IMR-90 (cell line): ENCODE results near the gene CATSPERB. TPM values are rescaled to one million over a fixed set of nuclear protein-coding genes. Genes with fewer than 3 reads are reported as not detected.

Source experiments
- ATAC-seq: fragments of 200-7000 bp; cut with Tn5 transposase; 2 replicates; pipeline ENCODE4 v1.9.1; 2020; ENCODE audit warnings: low read depth, mild to moderate bottlenecking, moderate library complexity
- BruUV-seq: library from RNA; stranded (reverse); fragments of 400-500 nt; replicated peaks from 2 replicates; lab custom pipeline; 2021; lab: Mats Ljungman, UMichigan
- CTCF ChIA-PET: fragments of 300-600 bp; formaldehyde crosslinking; extraction: SDS; loops from one replicate; lab custom pipeline; 2021; ENCODE audit warnings: antibody characterized with exemption; lab: Yijun Ruan, JAX
- POLR2A ChIA-PET: fragments of 300-600 bp; sonication (Branson Sonifier 250); formaldehyde crosslinking; loops from one replicate; lab custom pipeline; 2022; ENCODE audit warnings: antibody characterized with exemption; ENCODE audit not compliant: unreplicated experiment; lab: Charles Lee
- DNase-seq: peaks from one replicate; pipeline ENCODE4 v3.0.0; 2013
- H2AFZ ChIP-seq: replicated peaks from 2 replicates; pipeline ENCODE3; 2013; ENCODE audit warnings: low read length, mild to moderate bottlenecking; ENCODE audit not compliant: poor library complexity
- H2AK5ac ChIP-seq: 2 replicates; pipeline ENCODE4 v1.6.1; 2013; ENCODE audit warnings: low read depth, low read length, inconsistent platforms
- H2AK9ac ChIP-seq: replicated peaks from 2 replicates; pipeline ENCODE3; 2013; ENCODE audit warnings: mild to moderate bottlenecking, low read depth, low read length, moderate library complexity; ENCODE audit not compliant: poor library complexity
- H2BK120ac ChIP-seq: 2 replicates; pipeline ENCODE4 v1.6.1; 2013; ENCODE audit warnings: low read depth, low read length, inconsistent platforms
- H2BK15ac ChIP-seq: 3 replicates; pipeline ENCODE4 v1.6.1; 2013; ENCODE audit warnings: low read depth, low read length, inconsistent platforms
- H2BK20ac ChIP-seq: 2 replicates; pipeline ENCODE4 v1.6.1; 2013; ENCODE audit warnings: low read depth, mild to moderate bottlenecking, inconsistent platforms, low read length, moderate library complexity
- H2BK5ac ChIP-seq: 2 replicates; pipeline ENCODE4 v1.6.1; 2013; ENCODE audit warnings: mild to moderate bottlenecking, low read depth, low read length, inconsistent platforms; ENCODE audit not compliant: poor library complexity, severe bottlenecking
- H3K14ac ChIP-seq: replicated peaks from 2 replicates; pipeline ENCODE4 v1.6.1; 2013; ENCODE audit warnings: low read depth, low read length, inconsistent platforms
- H3K18ac ChIP-seq: 2 replicates; pipeline ENCODE4 v1.6.1; 2013; ENCODE audit warnings: low read depth, low read length, control low read depth
- H3K23ac ChIP-seq: 2 replicates; pipeline ENCODE4 v1.6.1; 2013; ENCODE audit warnings: low read depth, low read length, inconsistent platforms
- H3K27ac ChIP-seq: 2 replicates; pipeline ENCODE4 v1.5.1; 2013; ENCODE audit warnings: mild to moderate bottlenecking, control low read depth, low read length; ENCODE audit not compliant: insufficient read depth
- H3K27me3 ChIP-seq: 2 replicates; pipeline ENCODE4 v1.6.1; 2013; ENCODE audit warnings: low read length; ENCODE audit not compliant: control insufficient read depth, insufficient read depth
- H3K36me3 ChIP-seq: 2 replicates; pipeline ENCODE4 v1.6.1; 2013; ENCODE audit warnings: low read length, mixed read lengths; ENCODE audit not compliant: control insufficient read depth, insufficient read depth
- H3K4ac ChIP-seq: 2 replicates; pipeline ENCODE4 v1.6.1; 2013; ENCODE audit warnings: low read depth, low read length, inconsistent platforms
- H3K4me1 ChIP-seq: 2 replicates; pipeline ENCODE4 v1.6.1; 2013; ENCODE audit warnings: low read length, mixed read lengths; ENCODE audit not compliant: control insufficient read depth, insufficient read depth
- H3K4me2 ChIP-seq: 2 replicates; pipeline ENCODE4 v1.6.1; 2013; ENCODE audit warnings: low read depth, mild to moderate bottlenecking, control low read depth, low read length, moderate library complexity
- H3K4me3 ChIP-seq: 2 replicates; pipeline ENCODE4 v1.5.1; 2013; ENCODE audit warnings: low read depth, mild to moderate bottlenecking, control low read depth, low read length, moderate library complexity; ENCODE audit not compliant: insufficient read depth
- H3K56ac ChIP-seq: 2 replicates; pipeline ENCODE4 v1.6.1; 2013; ENCODE audit warnings: low read length, inconsistent platforms; ENCODE audit not compliant: insufficient read depth; ENCODE audit errors: extremely low read depth
- H3K79me1 ChIP-seq, 2 experiments: 2 replicates each; pipeline ENCODE4 v1.6.1; 2013; ENCODE audit warnings: low read length in 2 of 2, inconsistent platforms in 1 of 2, low read depth in 1 of 2
- H3K9ac ChIP-seq: 2 replicates; pipeline ENCODE4 v1.6.1; 2013; ENCODE audit warnings: low read depth, low read length, control low read depth
- H3K9me1 ChIP-seq: 2 replicates; pipeline ENCODE4 v1.6.1; 2013; ENCODE audit warnings: low read length, inconsistent platforms; ENCODE audit not compliant: insufficient read depth
- H3K9me3 ChIP-seq: 2 replicates; pipeline ENCODE4 v1.6.1; 2013; ENCODE audit warnings: low read length; ENCODE audit not compliant: control insufficient read depth, insufficient read depth
- H4K20me1 ChIP-seq: 2 replicates; pipeline ENCODE4 v1.6.1; 2013; ENCODE audit warnings: low read length, inconsistent platforms; ENCODE audit not compliant: insufficient read depth
- H4K5ac ChIP-seq: 2 replicates; pipeline ENCODE4 v1.6.1; 2013; ENCODE audit warnings: mild to moderate bottlenecking, low read depth, low read length, control low read depth
- H4K8ac ChIP-seq, 2 experiments: 2 replicates each; pipeline ENCODE4 v1.6.1; 2013; ENCODE audit warnings: low read depth in 2 of 2, low read length in 2 of 2, control low read depth in 1 of 2, inconsistent platforms in 1 of 2
- H4K91ac ChIP-seq: 2 replicates; pipeline ENCODE4 v1.6.1; 2013; ENCODE audit warnings: low read depth, low read length, inconsistent platforms; ENCODE audit not compliant: insufficient read depth
- CEBPB ChIP-seq: IDR thresholded peaks from 2 replicates; pipeline ENCODE4 v1.6.1; 2012; ENCODE audit warnings: low read depth, low read length, improper control_type of control experiment
- POLR2A ChIP-seq: IDR thresholded peaks from 2 replicates; pipeline ENCODE4 v1.6.1; 2012; ENCODE audit warnings: mild to moderate bottlenecking, low read depth, low read length
- RAD21 ChIP-seq: IDR thresholded peaks from 2 replicates; pipeline ENCODE4 v1.6.1; 2012; ENCODE audit warnings: low read length, improper control_type of control experiment
- WGBS, 2 experiments: methylation state at CpG; one replicate each; pipeline versions ENCODE4 v1.1.5 to v1.1.7; 2013; ENCODE audit warnings: missing lambda C conversion rate in 2 of 2; ENCODE audit not compliant: insufficient read length in 1 of 2; ENCODE audit errors: extremely low coverage in 2 of 2; 5-methylcytosine and 5-hydroxymethylcytosine counted together
- dilution Hi-C: fragments of 300-500 bp; cut with HindIII; formaldehyde crosslinking; loops from one replicate; pipeline ENCODE4 v1.14.3; 2018; ENCODE audit warnings: low sequenced_read_pairs; ENCODE audit not compliant: unreplicated experiment
- in situ Hi-C: fragments of 300-500 bp; cut with MboI; formaldehyde crosslinking; loops from 3 replicates; pipeline ENCODE4 v1.14.3; 2019; ENCODE audit warnings: low sequenced_read_pairs, inconsistent platforms, mixed read lengths
- intact Hi-C: fragments of 100-400 bp; cut with micrococcal nuclease; formaldehyde crosslinking; loops from 2 replicates; pipeline ENCODE4 v1.10.0; 2022
- polyA plus RNA-seq, 3 experiments: library from polyadenylated mRNA; depleted of rRNA; stranded (reverse); fragments of >200 nt; gene quantifications; 2 replicates each; pipeline ENCODE4 v1.2.3, GENCODE V29; 2012; ENCODE audit warnings: low replicate concordance in 1 of 3
- total RNA-seq: library from RNA; depleted of rRNA; stranded (reverse); fragments of >200 nt; gene quantifications from 2 replicates; pipeline ENCODE4 v1.2.3, GENCODE V29; 2012
- TF ChIP-seq, protein P1 (sequence below): conservative IDR thresholded peaks from 2 replicates; pipeline ENCODE4 v1.5.1; 2012; ENCODE audit warnings: mild to moderate bottlenecking, low read depth, low read length, improper control_type of control experiment

Gene CATSPERB
- total and polyA plus RNA-seq, 2 of the 4 experiments (the other 2 are of a cell fraction), result not detected

DNA sequence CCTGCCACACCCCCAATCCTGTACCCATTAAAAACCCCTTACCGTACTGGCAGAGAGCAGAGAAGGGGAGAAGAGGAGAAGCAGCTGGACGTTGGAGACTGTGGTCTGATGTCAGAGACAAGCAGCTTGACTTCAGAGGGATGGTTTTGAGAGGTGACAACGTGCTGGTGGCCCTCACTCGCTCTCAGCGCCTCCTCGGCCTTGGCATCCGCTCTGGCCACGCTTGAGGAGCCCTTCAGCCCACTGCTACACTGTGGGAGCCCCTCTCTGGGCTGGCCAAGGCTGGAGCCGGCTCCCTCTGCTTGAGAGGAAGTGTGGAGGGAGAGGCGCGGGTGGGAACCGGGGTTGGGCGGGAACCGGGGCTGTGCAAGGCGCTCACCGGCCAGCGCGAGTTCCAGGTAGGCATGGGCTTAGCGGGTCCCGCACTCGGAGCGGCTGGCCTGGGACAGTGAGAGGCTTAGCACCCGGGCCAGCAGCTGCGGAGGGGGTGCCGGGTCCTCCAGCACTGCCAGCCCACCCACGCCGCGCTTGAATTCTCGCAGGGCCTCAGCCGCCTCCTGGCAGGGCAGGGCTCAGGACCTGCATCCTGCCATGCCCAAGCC, 154.2 kb downstream of the CATSPERB start:
- Histone ChIP-seq H2BK15ac (no peak overlapping the region), H4K5ac (no peak overlapping the region), H3K79me1 (no peaks in the 10 kb centered on the region), H3K36me3 (no peaks in the 10 kb centered on the region), H2BK120ac (no peak overlapping the region), H3K9ac (no peak overlapping the region), H2AK5ac (no peak overlapping the region), H4K20me1 (no peaks in the 10 kb centered on the region), H3K4ac (no peak overlapping the region), H4K91ac (no peak overlapping the region), H3K18ac (no peak overlapping the region), H3K14ac (no peak overlapping the region), H2AFZ (no peak overlapping the region), H2BK20ac (no peak overlapping the region), H3K27me3 (peaks cover 2% of the 10 kb centered on the region; the same call in 1 of the 2 replicates), H4K8ac (no peak overlapping the region), H3K4me3 (no peak overlapping the region), H3K27ac (no peak overlapping the region), H2AK9ac (no peak overlapping the region), H3K9me1 (no peaks in the 10 kb centered on the region), H3K9me3 (no peaks in the 10 kb centered on the region; the same call in 1 of the 2 replicates), H3K56ac (no peak overlapping the region), H3K4me1 (no peaks in the 10 kb centered on the region), H3K4me2 (no peak overlapping the region), H2BK5ac (no peak overlapping the region), H3K23ac (no peak overlapping the region)
- in situ Hi-C loops (no loop called here), dilution Hi-C loops (no loop called here), intact Hi-C loops (no loop called here)
- no peak for DNase-seq
- BruUV-seq, result no TSS peak
- ChIA-PET CTCF (interaction anchor here (0.5 kb wide), 1 partner anchor 53 kb away, joined by 4 read pairs; no protein-coding TSS in a partner anchor), POLR2A (no interaction called here)
- WGBS, 2 experiments, result 72% methylated on average over 10 of the region's 30 CpGs; no CpG with 5 or more reads in 1 of the 2 experiments
- TF ChIP-seq POLR2A (no peak), CEBPB (no peak), RAD21 (no peak)
- TF ChIP-seq, protein P1, sequence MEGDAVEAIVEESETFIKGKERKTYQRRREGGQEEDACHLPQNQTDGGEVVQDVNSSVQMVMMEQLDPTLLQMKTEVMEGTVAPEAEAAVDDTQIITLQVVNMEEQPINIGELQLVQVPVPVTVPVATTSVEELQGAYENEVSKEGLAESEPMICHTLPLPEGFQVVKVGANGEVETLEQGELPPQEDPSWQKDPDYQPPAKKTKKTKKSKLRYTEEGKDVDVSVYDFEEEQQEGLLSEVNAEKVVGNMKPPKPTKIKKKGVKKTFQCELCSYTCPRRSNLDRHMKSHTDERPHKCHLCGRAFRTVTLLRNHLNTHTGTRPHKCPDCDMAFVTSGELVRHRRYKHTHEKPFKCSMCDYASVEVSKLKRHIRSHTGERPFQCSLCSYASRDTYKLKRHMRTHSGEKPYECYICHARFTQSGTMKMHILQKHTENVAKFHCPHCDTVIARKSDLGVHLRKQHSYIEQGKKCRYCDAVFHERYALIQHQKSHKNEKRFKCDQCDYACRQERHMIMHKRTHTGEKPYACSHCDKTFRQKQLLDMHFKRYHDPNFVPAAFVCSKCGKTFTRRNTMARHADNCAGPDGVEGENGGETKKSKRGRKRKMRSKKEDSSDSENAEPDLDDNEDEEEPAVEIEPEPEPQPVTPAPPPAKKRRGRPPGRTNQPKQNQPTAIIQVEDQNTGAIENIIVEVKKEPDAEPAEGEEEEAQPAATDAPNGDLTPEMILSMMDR, result no peak
- ATAC-seq, result no peak
